Fibroblast of the conjunctiva (primary cell): ENCODE measurements around the gene ZFYVE16.
"Not testable (repeated sequence)": the region's sequence is repeated elsewhere in the genome, so short reads cannot be mapped to it uniquely, and the experiment has no call there.

Source experiments
- DNase-seq: peaks from one replicate; pipeline ENCODE4 v3.0.0-alpha.2; 2010; ENCODE audit warnings: low read depth

Gene ZFYVE16

GRCh38 chr5:80407735-80408483 is at the start of gene ZFYVE16:
Gene ZFYVE16, plus strand, starts transcription at chr5:80408064. Its CDS starts 26,084 bp downstream, at chr5:80434148.
- DNase-seq = peak; percentile 94

- no peak for DNase-seq
Measured at GRCh38 chr5:80360914-80361444, 46.9 kb upstream of the ZFYVE16 start.

- DNase-seq = no peak
Measured at GRCh38 chr5:80364892-80365291, 43.0 kb upstream of the ZFYVE16 start.

- no peak for DNase-seq
Measured at GRCh38 chr5:80368661-80369480, 39.0 kb upstream of the ZFYVE16 start.

GRCh38 chr5:80369521-80369920 is 38.3 kb upstream of the ZFYVE16 start:
- no peak for DNase-seq

- DNase-seq = no peak
Measured at GRCh38 chr5:80370390-80370789, 37.5 kb upstream of the ZFYVE16 start.

- no peak for DNase-seq
Measured at GRCh38 chr5:80372780-80373179, 35.1 kb upstream of the ZFYVE16 start.

- DNase-seq = no peak
Measured at GRCh38 chr5:80374188-80374587, 33.7 kb upstream of the ZFYVE16 start.

- no peak for DNase-seq
Measured at GRCh38 chr5:80376557-80376956, 31.3 kb upstream of the ZFYVE16 start.

- DNase-seq = no peak
Measured at GRCh38 chr5:80382488-80382887, 25.4 kb upstream of the ZFYVE16 start.

- no peak for DNase-seq
Measured at GRCh38 chr5:80387063-80387768, 20.6 kb upstream of the ZFYVE16 start.

GRCh38 chr5:80389580-80389979 is 18.3 kb upstream of the ZFYVE16 start:
- no peak for DNase-seq

GRCh38 chr5:80390413-80390812 is 17.5 kb upstream of the ZFYVE16 start:
- DNase-seq = not testable (repeated sequence)

- DNase-seq = not testable (repeated sequence)
Measured at GRCh38 chr5:80391267-80391666, 16.6 kb upstream of the ZFYVE16 start.

GRCh38 chr5:80399526-80400239 is 8.2 kb upstream of the ZFYVE16 start:
- DNase-seq = peak; percentile 43

- DNase-seq = not testable (repeated sequence)
Measured at GRCh38 chr5:80400368-80400767, 7.5 kb upstream of the ZFYVE16 start.

- no peak for DNase-seq
Measured at GRCh38 chr5:80403782-80404181, 4.1 kb upstream of the ZFYVE16 start.

- DNase-seq = no peak
Measured at GRCh38 chr5:80406980-80407734, 707 bp upstream of the ZFYVE16 start.

GRCh38 chr5:80408484-80409366 is 861 bp downstream of the ZFYVE16 start:
- DNase-seq = no peak
